Parathyroid adenoma (tissue), 2 donors: ENCODE data around the gene DDX39B.

Experiments
- H2AFZ ChIP-seq: fragments of 300-600 bp; sonication (generic); one replicate; pipeline ENCODE4 v1.7.0; 2017; ENCODE audit warnings: antibody characterized with exemption, mild to moderate bottlenecking
- H3K27ac ChIP-seq: fragments of 300-600 bp; sonication (generic); one replicate; pipeline ENCODE4 v1.7.0; 2017
- H3K27me3 ChIP-seq: fragments of 300-600 bp; sonication (generic); one replicate; pipeline ENCODE4 v1.7.0; 2017; ENCODE audit warnings: low read length; ENCODE audit not compliant: control insufficient read depth, insufficient read depth
- H3K36me3 ChIP-seq: fragments of 300-600 bp; sonication (generic); one replicate; pipeline ENCODE4 v1.7.0; 2017; ENCODE audit warnings: low read length; ENCODE audit not compliant: control insufficient read depth, insufficient read depth
- H3K4me1 ChIP-seq: fragments of 300-600 bp; sonication (generic); one replicate; pipeline ENCODE4 v1.7.0; 2017; ENCODE audit warnings: control low read depth
- H3K4me2 ChIP-seq: fragments of 300-600 bp; sonication (generic); one replicate; pipeline ENCODE4 v1.7.0; 2017; ENCODE audit warnings: low read length
- H3K4me3 ChIP-seq: fragments of 300-600 bp; sonication (generic); one replicate; pipeline ENCODE4 v1.7.0; 2017; ENCODE audit warnings: low read depth, low read length
- H3K79me2 ChIP-seq: fragments of 300-600 bp; sonication (generic); one replicate; pipeline ENCODE4 v1.7.0; 2017; ENCODE audit warnings: control low read depth
- H3K9ac ChIP-seq: fragments of 300-600 bp; sonication (generic); one replicate; pipeline ENCODE4 v1.7.0; 2017; ENCODE audit warnings: mild to moderate bottlenecking
- H3K9me3 ChIP-seq: fragments of 300-600 bp; sonication (generic); one replicate; pipeline ENCODE4 v1.7.0; 2017; ENCODE audit warnings: low read length; ENCODE audit not compliant: control insufficient read depth
- CTCF ChIP-seq: fragments of 300-600 bp; sonication (generic); IDR thresholded peaks from one replicate; pipeline ENCODE4 v1.7.0; 2017; ENCODE audit warnings: antibody characterized with exemption, mild to moderate bottlenecking
- donor health status: primary hyperparathyroidism.

Gene DDX39B

DNA sequence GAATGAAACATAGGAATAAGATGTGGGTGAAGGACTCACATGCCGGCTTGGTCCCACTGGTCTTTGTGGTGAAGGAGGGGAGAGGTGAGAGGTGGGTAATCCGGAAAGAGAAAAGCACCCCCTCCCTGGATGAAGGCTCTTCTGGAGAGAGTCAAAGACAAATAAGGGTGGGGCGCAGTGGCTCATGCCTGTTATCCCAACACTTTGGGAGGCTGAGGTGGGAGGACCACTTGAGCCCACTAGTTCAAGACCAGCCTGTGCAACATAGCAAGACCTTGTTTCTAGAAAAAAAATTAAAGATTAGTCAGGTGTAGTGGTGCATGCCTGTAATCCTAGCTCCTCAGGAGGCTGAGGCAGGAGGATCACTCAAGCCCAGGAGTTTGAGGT lies 37.3 kb upstream of the DDX39B start:
- no peak overlapping the region for H3K4me3 ChIP-seq
- H3K9me3 ChIP-seq = no peaks in the 10 kb centered on the region
- TF ChIP-seq CTCF = no peak
- no peak overlapping the region for H2AFZ ChIP-seq
- no peaks in the 10 kb centered on the region for H3K27me3 ChIP-seq
- no peak overlapping the region for H3K4me2 ChIP-seq
- no peak overlapping the region for H3K27ac ChIP-seq
- H3K36me3 ChIP-seq = no peaks in the 10 kb centered on the region
- H3K9ac ChIP-seq = no peak overlapping the region
- H3K4me1 ChIP-seq = no peaks in the 10 kb centered on the region
- H3K79me2 ChIP-seq = no peaks in the 10 kb centered on the region

- H3K9ac ChIP-seq = no peak overlapping the region
- H3K4me1 ChIP-seq = no peaks in the 10 kb centered on the region
- no peak overlapping the region for H3K27ac ChIP-seq
- no peaks in the 10 kb centered on the region for H3K9me3 ChIP-seq
- H3K4me2 ChIP-seq = no peak overlapping the region
- no peaks in the 10 kb centered on the region for H3K36me3 ChIP-seq
- H3K79me2 ChIP-seq = no peaks in the 10 kb centered on the region
- no peaks in the 10 kb centered on the region for H3K27me3 ChIP-seq
- TF ChIP-seq CTCF = no peak
- no peak overlapping the region for H3K4me3 ChIP-seq
- no peak overlapping the region for H2AFZ ChIP-seq
Measured at GRCh38 chr6:31578184-31579118, 36.6 kb upstream of the DDX39B start.

GRCh38 chr6:31577579-31577966 lies 35.8 kb upstream of the DDX39B start:
- no peaks in the 10 kb centered on the region for H3K9me3 ChIP-seq
- no peak overlapping the region for H3K4me3 ChIP-seq
- H3K27me3 ChIP-seq = no peaks in the 10 kb centered on the region
- no peaks in the 10 kb centered on the region for H3K36me3 ChIP-seq
- no peaks in the 10 kb centered on the region for H3K79me2 ChIP-seq
- H3K9ac ChIP-seq = no peak overlapping the region
- H3K4me2 ChIP-seq = no peak overlapping the region
- no peak overlapping the region for H3K27ac ChIP-seq
- no peak for TF ChIP-seq CTCF
- no peak overlapping the region for H2AFZ ChIP-seq
- no peaks in the 10 kb centered on the region for H3K4me1 ChIP-seq

- TF ChIP-seq CTCF = no peak
- no peaks in the 10 kb centered on the region for H3K9me3 ChIP-seq
- H3K27me3 ChIP-seq = no peaks in the 10 kb centered on the region
- H3K9ac ChIP-seq = no peak overlapping the region
- H3K4me3 ChIP-seq = no peak overlapping the region
- no peak overlapping the region for H3K27ac ChIP-seq
- no peak overlapping the region for H2AFZ ChIP-seq
- no peaks in the 10 kb centered on the region for H3K79me2 ChIP-seq
- no peak overlapping the region for H3K4me2 ChIP-seq
- H3K36me3 ChIP-seq = no peaks in the 10 kb centered on the region
- no peaks in the 10 kb centered on the region for H3K4me1 ChIP-seq
Measured at GRCh38 chr6:31576897-31577578, 35.2 kb upstream of the DDX39B start.
